ENCODE measurements around the gene CCDC92B.

The CCDC92B gene

DNA sequence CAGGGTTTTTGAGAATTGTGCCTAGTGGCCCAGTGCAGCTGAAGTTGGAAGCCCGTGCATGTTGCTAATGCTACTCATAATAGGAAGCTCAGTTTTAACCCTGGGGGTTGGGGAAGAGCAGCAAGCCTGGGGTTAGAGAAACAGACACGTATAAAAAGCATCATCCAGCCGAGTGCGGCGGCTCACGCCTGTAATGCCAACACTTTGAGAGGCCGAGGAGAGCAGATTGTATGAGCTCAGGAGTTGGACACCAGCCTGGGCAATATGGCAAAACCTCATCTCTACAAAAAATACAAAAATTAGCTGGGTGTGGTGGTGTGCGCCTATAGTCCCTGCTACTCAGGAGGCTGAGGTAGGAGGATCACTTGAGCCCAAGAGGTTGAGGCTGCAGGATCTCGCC, 35.6 kb downstream of the CCDC92B start:
- H3K18ac ChIP-seq (ENCODE audit: low read length): no peak overlapping the region
- H3K4me2 ChIP-seq (ENCODE audit: low read length): no peak overlapping the region
- H2BK12ac ChIP-seq (ENCODE audit: low read length): no peak overlapping the region
- no CpG with 5 or more reads among the region's 9 CpGs for WGBS (ENCODE audit: extremely low coverage, insufficient coverage, insufficient read length)
- H3K9me3 ChIP-seq (ENCODE audit: insufficient read depth, low read depth, low read length): no peaks in the 10 kb centered on the region
- H3K27me3 ChIP-seq (ENCODE audit: insufficient read depth, low read length): no peaks in the 10 kb centered on the region
- peaks cover 9% of the 10 kb centered on the region for H3K79me2 ChIP-seq (ENCODE audit: control insufficient read depth, insufficient read depth, low read length, poor library complexity)
- no peak overlapping the region for H2AK5ac ChIP-seq (ENCODE audit: low read length)
- no peak overlapping the region for H4K91ac ChIP-seq (ENCODE audit: low read depth, low read length)
- H3K36me3 ChIP-seq (ENCODE audit: control insufficient read depth in 1 of 2, insufficient read depth in 2 of 2, low read length in 2 of 2): no peaks in the 10 kb centered on the region
- no peak overlapping the region for H3K4ac ChIP-seq (ENCODE audit: low read depth, low read length)
- no peak overlapping the region for H3K14ac ChIP-seq (ENCODE audit: low read length)
- H2AFZ ChIP-seq (ENCODE audit: insufficient read depth, low read length, poor library complexity): no peak overlapping the region
- no peak overlapping the region for H3K9ac ChIP-seq (ENCODE audit: low read length)
- peaks cover 2% of the 10 kb centered on the region for H3K79me1 ChIP-seq (ENCODE audit: low read length)
- no peak overlapping the region for H2BK5ac ChIP-seq (ENCODE audit: low read depth, low read length, poor library complexity)
- no peak overlapping the region for H3K23ac ChIP-seq (ENCODE audit: low read length)
- no peak overlapping the region for H3K4me3 ChIP-seq (ENCODE audit: low read depth, low read length)
- H2BK120ac ChIP-seq (ENCODE audit: insufficient read depth, low read length, poor library complexity): no peak overlapping the region
- no peak overlapping the region for H4K8ac ChIP-seq (ENCODE audit: low read depth, low read length)
- H3K27ac ChIP-seq (ENCODE audit: low read depth, low read length): no peak overlapping the region
- no peak overlapping the region for H4K12ac ChIP-seq (ENCODE audit: low read depth, low read length)
- no peak for DNase-seq
- H3K4me1 ChIP-seq (ENCODE audit: control insufficient read depth in 1 of 2, insufficient read depth in 2 of 2, low read length in 2 of 2): peaks cover 18 to 27% of the 10 kb centered on the region in 2 experiments

GRCh38 chr17:2712300-2713043, 37.0 kb downstream of the CCDC92B start:
- H3K36me3 ChIP-seq (ENCODE audit: control insufficient read depth in 1 of 2, insufficient read depth in 2 of 2, low read length in 2 of 2): no peaks in the 10 kb centered on the region
- peak overlapping the region; percentile 0 for H4K12ac ChIP-seq (ENCODE audit: low read depth, low read length)
- H3K27me3 ChIP-seq (ENCODE audit: insufficient read depth, low read length): no peaks in the 10 kb centered on the region
- H3K14ac ChIP-seq (ENCODE audit: low read length): peak overlapping the region; percentile 3
- peaks cover 2% of the 10 kb centered on the region for H3K79me1 ChIP-seq (ENCODE audit: low read length)
- H3K4me2 ChIP-seq (ENCODE audit: low read length): peak overlapping the region; percentile 86
- H3K4me1 ChIP-seq (ENCODE audit: control insufficient read depth in 1 of 2, insufficient read depth in 2 of 2, low read length in 2 of 2): peaks cover 18 to 29% of the 10 kb centered on the region in 2 experiments
- peak overlapping the region; percentile 0 for H3K4ac ChIP-seq (ENCODE audit: low read depth, low read length)
- no peak overlapping the region for H3K9ac ChIP-seq (ENCODE audit: low read length)
- no peak overlapping the region for H2BK5ac ChIP-seq (ENCODE audit: low read depth, low read length, poor library complexity)
- no peak overlapping the region for H3K27ac ChIP-seq (ENCODE audit: low read depth, low read length)
- H3K9me3 ChIP-seq (ENCODE audit: insufficient read depth, low read depth, low read length): no peaks in the 10 kb centered on the region
- H3K79me2 ChIP-seq (ENCODE audit: control insufficient read depth, insufficient read depth, low read length, poor library complexity): peaks cover 14% of the 10 kb centered on the region
- H3K4me3 ChIP-seq (ENCODE audit: low read depth, low read length): no peak overlapping the region
- H2BK120ac ChIP-seq (ENCODE audit: insufficient read depth, low read length, poor library complexity): peak overlapping the region; percentile 0
- H4K91ac ChIP-seq (ENCODE audit: low read depth, low read length): peak overlapping the region; percentile 48
- H3K23ac ChIP-seq (ENCODE audit: low read length): no peak overlapping the region
- no peak for DNase-seq
- peak overlapping the region; percentile 8 for H2AFZ ChIP-seq (ENCODE audit: insufficient read depth, low read length, poor library complexity)
- no peak overlapping the region for H3K18ac ChIP-seq (ENCODE audit: low read length)
- H4K8ac ChIP-seq (ENCODE audit: low read depth, low read length): peak overlapping the region; percentile 24
- no CpG with 5 or more reads among the region's 36 CpGs for WGBS (ENCODE audit: extremely low coverage, insufficient coverage, insufficient read length)
- peak overlapping the region; percentile 0 for H2AK5ac ChIP-seq (ENCODE audit: low read length)
- H2BK12ac ChIP-seq (ENCODE audit: low read length): no peak overlapping the region

DNA sequence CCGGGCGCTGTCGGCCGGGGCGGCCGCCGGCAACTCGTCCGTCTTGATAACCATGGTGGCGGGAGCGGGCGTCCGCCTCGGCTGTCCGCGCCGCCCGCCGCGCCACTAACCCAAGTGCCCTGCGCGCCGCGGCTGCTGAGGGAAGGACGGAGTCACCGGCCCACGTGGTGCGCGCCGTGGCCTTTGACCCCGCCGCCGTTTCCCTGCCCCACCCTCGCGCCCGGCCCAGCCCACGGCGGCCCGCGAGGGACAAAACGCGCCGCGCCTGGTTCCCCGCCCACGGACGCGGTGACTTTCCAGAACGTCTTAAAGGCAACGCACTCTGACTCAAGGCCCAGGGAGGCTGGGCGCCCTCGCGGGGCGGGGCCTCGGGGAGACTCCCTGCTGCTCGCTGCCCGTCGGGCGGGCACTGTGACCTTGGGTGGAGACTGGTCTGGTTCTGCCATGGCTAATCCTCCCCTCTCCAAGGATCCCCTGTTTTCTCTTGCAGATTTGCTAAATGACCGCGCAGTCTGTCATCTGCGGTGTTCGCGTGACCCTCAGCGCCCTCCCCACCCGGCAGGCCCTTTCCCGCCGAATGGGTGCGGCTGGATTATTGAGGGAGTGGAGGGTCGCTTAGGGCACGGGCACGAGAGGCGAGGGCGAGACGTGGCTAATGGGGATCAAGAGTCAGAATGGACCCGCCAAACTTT, 37.7 kb downstream of the CCDC92B start, which contains the start of gene CLUH:
Gene CLUH, minus strand, starts transcription at position 157 of the 692 bp plus-strand sequence. Its CDS starts 103 bp downstream, at position 54.
- peak within 1 kb of the TSS; percentile 0 for H2BK120ac ChIP-seq (ENCODE audit: insufficient read depth, low read length, poor library complexity)
- H3K4me1 ChIP-seq (ENCODE audit: control insufficient read depth in 1 of 2, insufficient read depth in 2 of 2, low read length in 2 of 2): peaks cover 18 to 29% of the 10 kb centered on the region in 2 experiments
- H3K79me2 ChIP-seq (ENCODE audit: control insufficient read depth, insufficient read depth, low read length, poor library complexity): peaks cover 14% of the 10 kb centered on the region
- WGBS (ENCODE audit: extremely low coverage, insufficient coverage, insufficient read length): no CpG with 5 or more reads among the region's 76 CpGs
- H3K4me2 ChIP-seq (ENCODE audit: low read length): peak within 1 kb of the TSS; percentile 86
- H4K12ac ChIP-seq (ENCODE audit: low read depth, low read length): peak within 1 kb of the TSS; percentile 0
- H3K9ac ChIP-seq (ENCODE audit: low read length): peak within 1 kb of the TSS; percentile 77
- no peak within 1 kb of the TSS for H2BK12ac ChIP-seq (ENCODE audit: low read length)
- peak within 1 kb of the TSS; percentile 0 for H2AK5ac ChIP-seq (ENCODE audit: low read length)
- H3K18ac ChIP-seq (ENCODE audit: low read length): peak within 1 kb of the TSS; percentile 39
- H4K8ac ChIP-seq (ENCODE audit: low read depth, low read length): peak within 1 kb of the TSS; percentile 48
- no peaks in the 10 kb centered on the region for H3K27me3 ChIP-seq (ENCODE audit: insufficient read depth, low read length)
- peak within 1 kb of the TSS; percentile 50 for H3K4ac ChIP-seq (ENCODE audit: low read depth, low read length)
- H3K9me3 ChIP-seq (ENCODE audit: insufficient read depth, low read depth, low read length): no peaks in the 10 kb centered on the region
- H3K36me3 ChIP-seq (ENCODE audit: control insufficient read depth in 1 of 2, insufficient read depth in 2 of 2, low read length in 2 of 2): no peaks in the 10 kb centered on the region
- no peak within 1 kb of the TSS for H3K23ac ChIP-seq (ENCODE audit: low read length)
- peak within 1 kb of the TSS; percentile 29 for H3K14ac ChIP-seq (ENCODE audit: low read length)
- no peak within 1 kb of the TSS for H3K27ac ChIP-seq (ENCODE audit: low read depth, low read length)
- DNase-seq: peak; percentile 95 to 99
- no peak within 1 kb of the TSS for H2BK5ac ChIP-seq (ENCODE audit: low read depth, low read length, poor library complexity)
- H3K79me1 ChIP-seq (ENCODE audit: low read length): peaks cover 2% of the 10 kb centered on the region
- H4K91ac ChIP-seq (ENCODE audit: low read depth, low read length): peak within 1 kb of the TSS; percentile 48
- H3K4me3 ChIP-seq (ENCODE audit: low read depth, low read length): peak within 1 kb of the TSS; percentile 90
- peak within 1 kb of the TSS; percentile 57 for H2AFZ ChIP-seq (ENCODE audit: insufficient read depth, low read length, poor library complexity)

GRCh38 chr17:2710803-2711607, 38.4 kb downstream of the CCDC92B start:
- WGBS (ENCODE audit: extremely low coverage, insufficient coverage, insufficient read length): no CpG with 5 or more reads among the region's 82 CpGs
- H2BK120ac ChIP-seq (ENCODE audit: insufficient read depth, low read length, poor library complexity): no peak overlapping the region

More at GRCh38 chr17:2710803-2711607, 38.4 kb downstream of the CCDC92B start:
- peak overlapping the region; percentile 50 for H3K4ac ChIP-seq (ENCODE audit: low read depth, low read length)
- H2BK12ac ChIP-seq (ENCODE audit: low read length): no peak overlapping the region
- peaks cover 2% of the 10 kb centered on the region for H3K79me1 ChIP-seq (ENCODE audit: low read length)
- H2AK5ac ChIP-seq (ENCODE audit: low read length): no peak overlapping the region
- no peak overlapping the region for H3K27ac ChIP-seq (ENCODE audit: low read depth, low read length)
- H4K8ac ChIP-seq (ENCODE audit: low read depth, low read length): peak overlapping the region; percentile 48
- peak overlapping the region; percentile 36 for H4K91ac ChIP-seq (ENCODE audit: low read depth, low read length)
- peak overlapping the region; percentile 86 for H3K4me2 ChIP-seq (ENCODE audit: low read length)
- H3K4me1 ChIP-seq (ENCODE audit: control insufficient read depth in 1 of 2, insufficient read depth in 2 of 2, low read length in 2 of 2): peaks cover 18 to 29% of the 10 kb centered on the region in 2 experiments
- H2BK5ac ChIP-seq (ENCODE audit: low read depth, low read length, poor library complexity): no peak overlapping the region
- peaks cover 14% of the 10 kb centered on the region for H3K79me2 ChIP-seq (ENCODE audit: control insufficient read depth, insufficient read depth, low read length, poor library complexity)
- H4K12ac ChIP-seq (ENCODE audit: low read depth, low read length): no peak overlapping the region
- peak overlapping the region; percentile 39 for H3K18ac ChIP-seq (ENCODE audit: low read length)
- H3K23ac ChIP-seq (ENCODE audit: low read length): no peak overlapping the region
- no peaks in the 10 kb centered on the region for H3K36me3 ChIP-seq (ENCODE audit: control insufficient read depth in 1 of 2, insufficient read depth in 2 of 2, low read length in 2 of 2)
- DNase-seq: peak in 1 of 2 donors; percentile 23
- no peaks in the 10 kb centered on the region for H3K27me3 ChIP-seq (ENCODE audit: insufficient read depth, low read length)
- peak overlapping the region; percentile 77 for H3K9ac ChIP-seq (ENCODE audit: low read length)
- H2AFZ ChIP-seq (ENCODE audit: insufficient read depth, low read length, poor library complexity): peak overlapping the region; percentile 57
- peak overlapping the region; percentile 90 for H3K4me3 ChIP-seq (ENCODE audit: low read depth, low read length)
- no peaks in the 10 kb centered on the region for H3K9me3 ChIP-seq (ENCODE audit: insufficient read depth, low read depth, low read length)
- peak overlapping the region; percentile 29 for H3K14ac ChIP-seq (ENCODE audit: low read length)
